SKM-1 (cell line): ENCODE results near the gene MRPL41.
A peak's percentile ranks its signal among the peaks of the same experiment; 100 is the strongest.
"Not testable (repeated sequence)": the region's sequence is repeated elsewhere in the genome, so short reads cannot be mapped to it uniquely, and the experiment has no call there.

Source experiments
- DNase-seq: peaks from one replicate; lab custom pipeline; 2025; ENCODE audit not compliant: unreplicated experiment; lab: John Stamatoyannopoulos, UW

MRPL41 gene

GRCh38 chr9:137521405-137521985, 30.2 kb upstream of the MRPL41 start:
- DNase-seq, result no peak

- DNase-seq, result no peak
These were observed 28.8 kb upstream of the MRPL41 start for GRCh38 chr9:137522746-137523455.

- no peak for DNase-seq
These were observed 27.3 kb upstream of the MRPL41 start for GRCh38 chr9:137524161-137524980.

- DNase-seq, result no peak
These were observed 26.7 kb upstream of the MRPL41 start for GRCh38 chr9:137524981-137525317.

GRCh38 chr9:137530331-137530730, 21.3 kb upstream of the MRPL41 start:
- DNase-seq, result no peak

- DNase-seq, result no peak
These were observed 20.4 kb upstream of the MRPL41 start for GRCh38 chr9:137531099-137531765.

- DNase-seq, result not testable (repeated sequence)
These were observed 18.7 kb upstream of the MRPL41 start for GRCh38 chr9:137532891-137533468.

GRCh38 chr9:137534256-137535119, 17.2 kb upstream of the MRPL41 start:
- peak; percentile 62 for DNase-seq

- no peak for DNase-seq
These were observed 16.6 kb upstream of the MRPL41 start for GRCh38 chr9:137535120-137535428.

GRCh38 chr9:137536594-137537131, 15.0 kb upstream of the MRPL41 start:
- DNase-seq, result not testable (repeated sequence)

GRCh38 chr9:137538058-137538457, 13.6 kb upstream of the MRPL41 start:
- DNase-seq, result no peak

GRCh38 chr9:137540536-137540935, 11.1 kb upstream of the MRPL41 start:
- DNase-seq, result no peak

- no peak for DNase-seq
These were observed 9.2 kb upstream of the MRPL41 start for GRCh38 chr9:137542486-137542885.

- DNase-seq, result no peak
These were observed 8.3 kb upstream of the MRPL41 start for GRCh38 chr9:137543237-137543963.

GRCh38 chr9:137544176-137544760, 7.4 kb upstream of the MRPL41 start:
- DNase-seq, result no peak

- no peak for DNase-seq
These were observed 6.6 kb upstream of the MRPL41 start for GRCh38 chr9:137545123-137545522.

GRCh38 chr9:137547687-137548543, 3.8 kb upstream of the MRPL41 start:
- DNase-seq, result no peak

- DNase-seq, result peak; percentile 46
These were observed 1.5 kb upstream of the MRPL41 start, which contains the start of gene PNPLA7 for GRCh38 chr9:137550231-137550621. Gene PNPLA7 (minus strand): TSS chr9:137550402. CDS start chr9:137550197, 205 bp downstream.
